K562 (cell line): ENCODE measurements around the gene MEGF11. TPM values are rescaled to one million over a fixed set of nuclear protein-coding genes. Genes with fewer than 3 reads are reported as not detected.

Source experiments
- ATAC-seq: fragments of 200-7000 bp; cut with Tn5 transposase; 3 replicates; pipeline ENCODE4 v1.9.1; 2020; ENCODE audit warnings: moderate library complexity
- BruUV-seq: library from RNA; stranded (reverse); fragments of 400-500 nt; replicated peaks from 2 replicates; lab custom pipeline; 2021; lab: Mats Ljungman, UMichigan
- CTCF ChIA-PET: fragments of 300-600 bp; formaldehyde crosslinking; extraction: SDS; loops from one replicate; lab custom pipeline; 2021; ENCODE audit warnings: low intra/inter-chr PET ratio; lab: Yijun Ruan, JAX
- POLR2A ChIA-PET: fragments of 300-600, 350-650 bp; sonication (Branson Sonifier 250); formaldehyde crosslinking; extraction: SDS; loops from one replicate; lab custom pipeline; 2021; ENCODE audit warnings: antibody characterized with exemption, inconsistent platforms; lab: Yijun Ruan, JAX
- DNase-seq, 4 experiments: peaks; one replicate each; pipeline versions ENCODE4 v3.0.0 to v3.0.0-alpha.2; 2011 to 2018; ENCODE audit warnings: low spot score in 3 of 4, mixed read lengths in 3 of 4; ENCODE audit errors: extremely low read depth in 1 of 4
- FAIRE-seq: peaks from 2 replicates; lab custom pipeline; 2011; peaks lifted over from hg19 to GRCh38; lab: Jason Lieb, UNC
- H2AFZ ChIP-seq: 2 replicates; pipeline ENCODE4 v1.6.0; 2011; ENCODE audit warnings: low read depth, low read length, control low read depth, inconsistent platforms
- H3K27ac ChIP-seq: fragments of 200-600 bp; 3 replicates; pipeline ENCODE4 v1.8.0; 2011; ENCODE audit warnings: low read depth, mild to moderate bottlenecking, control low read depth, inconsistent platforms, low read length, moderate library complexity, mixed read lengths; ENCODE audit errors: extremely low read depth
- H3K27me3 ChIP-seq, 2 experiments: fragments of 300-600 bp in 1 of 2; 2 replicates in 1 of 2; 3 replicates in 1 of 2; pipeline versions ENCODE4 v1.6.0 to v1.8.0; 2011; ENCODE audit warnings: inconsistent platforms in 2 of 2, low read length in 2 of 2, mild to moderate bottlenecking in 1 of 2, mixed read lengths in 1 of 2, moderate library complexity in 1 of 2; ENCODE audit not compliant: control insufficient read depth in 2 of 2, insufficient read depth in 2 of 2
- H3K36me3 ChIP-seq: fragments of 300-600 bp; 3 replicates; pipeline ENCODE4 v1.8.0; 2011; ENCODE audit warnings: mild to moderate bottlenecking, low read length, inconsistent platforms; ENCODE audit not compliant: control insufficient read depth, insufficient read depth
- H3K4me1 ChIP-seq, 2 experiments: fragments of 200-600 bp in 1 of 2; replicated peaks in 1 of 2; 2 replicates in 1 of 2; 3 replicates in 1 of 2; pipeline versions ENCODE4 v1.5.1 to v1.8.0; 2011; ENCODE audit warnings: inconsistent platforms in 2 of 2, low read length in 2 of 2, mild to moderate bottlenecking in 1 of 2, mixed read lengths in 1 of 2, moderate library complexity in 1 of 2; ENCODE audit not compliant: control insufficient read depth in 2 of 2, insufficient read depth in 2 of 2
- H3K4me2 ChIP-seq: 2 replicates; pipeline ENCODE4 v1.6.1; 2011; ENCODE audit warnings: low read length, control low read depth, inconsistent platforms, mixed read lengths; ENCODE audit not compliant: insufficient read depth
- H3K4me3 ChIP-seq: fragments of 200-600 bp; sonication (generic), shearing (Covaris generic); 2 replicates; pipeline ENCODE4 v1.5.1; 2016; ENCODE audit warnings: control low read depth, inconsistent platforms
- H3K79me2 ChIP-seq: fragments of 200-600 bp; 3 replicates; pipeline ENCODE4 v1.8.0; 2011; ENCODE audit warnings: low read length, inconsistent platforms; ENCODE audit not compliant: control insufficient read depth, insufficient read depth
- H3K9ac ChIP-seq, 2 experiments: 2 replicates each; pipeline versions ENCODE4 v1.6.0 to v1.6.1; 2011; ENCODE audit warnings: low read depth in 2 of 2, low read length in 2 of 2, control low read depth in 1 of 2, inconsistent platforms in 1 of 2, mild to moderate bottlenecking in 1 of 2, mixed read lengths in 1 of 2; ENCODE audit not compliant: insufficient read depth in 1 of 2
- H3K9me1 ChIP-seq: one replicate; pipeline ENCODE4 v1.6.0; 2011; ENCODE audit warnings: inconsistent platforms, mild to moderate bottlenecking, low read length, moderate library complexity; ENCODE audit not compliant: control insufficient read depth, insufficient read depth
- H3K9me3 ChIP-seq: replicated peaks from 2 replicates; pipeline ENCODE4 v1.5.1; 2011; ENCODE audit warnings: low read depth, low read length, inconsistent platforms; ENCODE audit not compliant: control insufficient read depth, insufficient read depth
- H4K20me1 ChIP-seq: replicated peaks from 2 replicates; pipeline ENCODE4 v1.6.1; 2011; ENCODE audit warnings: low read length, inconsistent platforms, mixed read lengths; ENCODE audit not compliant: control insufficient read depth, insufficient read depth
- CBFA2T2 ChIP-seq: fragments of 450-650 bp; conservative IDR thresholded peaks from 2 replicates; pipeline ENCODE4 v1.6.1; 2017; ENCODE audit warnings: mild to moderate bottlenecking
- CBX2 ChIP-seq: fragments of 200-600 bp; sonication (generic); IDR thresholded peaks from one replicate; pipeline ENCODE4 v1.6.1; 2012; ENCODE audit warnings: mild to moderate bottlenecking, low read length, inconsistent platforms; ENCODE audit not compliant: insufficient read depth, poor library complexity, severe bottlenecking
- CHD2 ChIP-seq: IDR thresholded peaks from 2 replicates; pipeline ENCODE4 v1.6.1; 2011; ENCODE audit warnings: low read depth, low read length
- CREB3L1 ChIP-seq: fragments of 450-650 bp; IDR thresholded peaks from 2 replicates; pipeline ENCODE4 v1.6.1; 2014; ENCODE audit warnings: low read depth, mild to moderate bottlenecking, moderate library complexity, borderline replicate concordance
- FOS ChIP-seq: IDR thresholded peaks from 3 replicates; pipeline ENCODE4 v1.6.1; 2011; ENCODE audit not compliant: insufficient read length; ENCODE audit errors: extremely low read depth
- HDAC6 ChIP-seq: IDR thresholded peaks from 2 replicates; pipeline ENCODE4 v1.6.1; 2012; ENCODE audit warnings: low read depth, mild to moderate bottlenecking, control low read depth, inconsistent platforms, low read length, moderate library complexity
- HOXB6 ChIP-seq: fragments of 250-450 bp; sonication (Bioruptor Pico); IDR thresholded peaks from 2 replicates; pipeline ENCODE4 v1.5.1; 2022; ENCODE audit warnings: mild to moderate bottlenecking, borderline replicate concordance
- NR2C2 ChIP-seq, 2 experiments: fragments of 200-800 bp in 1 of 2; sonication (Bioruptor generic) in 1 of 2; sonication (generic) in 1 of 2; formaldehyde crosslinking in 1 of 2; IDR thresholded peaks; 2 replicates each; pipeline versions ENCODE4 v1.6.1 to v1.8.0; 2016 to 2022; ENCODE audit warnings: mild to moderate bottlenecking in 1 of 2, missing compliant biosample characterization in 1 of 2, missing genetic modification characterization in 1 of 2, missing genetic modification reagents in 1 of 2
- SNAPC5 ChIP-seq: fragments of 250-450 bp; sonication (Bioruptor Pico); IDR thresholded peaks from 2 replicates; pipeline ENCODE4 v1.8.0; 2021; ENCODE audit warnings: moderate library complexity, mild to moderate bottlenecking, inconsistent platforms
- SOX6 ChIP-seq: fragments of 450-650 bp; IDR thresholded peaks from 2 replicates; pipeline ENCODE4 v1.6.1; 2014; ENCODE audit warnings: mild to moderate bottlenecking
- TAF1 ChIP-seq: IDR thresholded peaks from 2 replicates; pipeline ENCODE4 v1.6.1; 2011; ENCODE audit warnings: mild to moderate bottlenecking, low read length, moderate library complexity; ENCODE audit not compliant: insufficient read depth, control insufficient read depth, severe bottlenecking; ENCODE audit errors: extremely low read depth
- TAF15 ChIP-seq: fragments of 200-400 bp; formaldehyde crosslinking; IDR thresholded peaks from 2 replicates; pipeline ENCODE4 v1.6.1; 2017; ENCODE audit warnings: mild to moderate bottlenecking, low read depth, low read length, moderate library complexity
- TCF7L2 ChIP-seq: fragments of 150-350 bp; IDR thresholded peaks from 2 replicates; pipeline ENCODE4 v1.6.1; 2016; ENCODE audit warnings: low read depth, mild to moderate bottlenecking, low read length, moderate library complexity
- ZNF277 ChIP-seq: fragments of 250-450 bp; sonication (Bioruptor Pico); IDR thresholded peaks from 2 replicates; pipeline ENCODE4 v1.8.0; 2022; ENCODE audit warnings: inconsistent platforms, mild to moderate bottlenecking, moderate library complexity, borderline replicate concordance
- ZNF695 ChIP-seq: fragments of 450-650 bp; formaldehyde crosslinking; IDR thresholded peaks from 2 replicates; pipeline ENCODE4 v1.4.0; 2020; ENCODE audit warnings: mild to moderate bottlenecking, moderate library complexity
- WGBS: fragments of 100-300 bp; shearing (Covaris generic); methylation state at CpG from one replicate; pipeline ENCODE4 v1.1.6; 2016; ENCODE audit warnings: low coverage, mixed read lengths; ENCODE audit not compliant: insufficient coverage; ENCODE audit errors: missing lambda C conversion rate; 5-methylcytosine and 5-hydroxymethylcytosine counted together
- in situ Hi-C: fragments of 300-500 bp; cut with MboI; formaldehyde crosslinking; loops from 4 replicates; pipeline ENCODE4 v1.15.0; 2018; ENCODE audit warnings: inconsistent platforms, mixed read lengths
- intact Hi-C: fragments of 100-400 bp; cut with micrococcal nuclease; formaldehyde crosslinking; loops from 2 replicates; pipeline ENCODE4 v1.14.2; 2022
- polyA plus RNA-seq, 8 experiments: library from polyadenylated mRNA; depleted of rRNA in 4 of 8; stranded (reverse) in 5 of 8; unstranded in 3 of 8; fragments of >200 nt; fragmentation: Nextera tagmentation in 2 of 8; fragmentation: Illumina TruSeq in 1 of 8; extraction: Ambion mirVana in 2 of 8; extraction: Trizol in 1 of 8; gene quantifications; 2 replicates each; pipeline versions ENCODE4 v1.2.1 to v1.2.3, GENCODE V29; 2011 to 2014; ENCODE audit warnings: inconsistent platforms in 1 of 8, missing spikeins in 1 of 8
- total RNA-seq, 7 experiments: library from RNA; depleted of rRNA in 6 of 7; stranded (reverse); fragments of >200 nt in 6 of 7; fragmentation: Illumina TruSeq in 2 of 7; extraction: Trizol in 2 of 7; gene quantifications; 2 replicates each; pipeline versions ENCODE4 v1.2.1 to v1.2.3, GENCODE V29; 2011 to 2021; ENCODE audit warnings: low replicate concordance in 1 of 7
- TF ChIP-seq, protein P1 (sequence below): sonication (generic); formaldehyde crosslinking; IDR thresholded peaks from 2 replicates; pipeline ENCODE4 v1.8.1; 2022; ENCODE audit warnings: missing genetic modification reagents

Gene MEGF11
- total and polyA plus RNA-seq, 9 of the 15 experiments (the other 6 are each of a cell fraction or from before 2014, with no cell fraction given) = 0.06 to 0.23 (median 0.20) TPM; not detected in 6

GRCh38 chr15:66071921-66072295 is 181.6 kb downstream of the MEGF11 start (continued):
- TF ChIP-seq HOXB6 (CRISPR knock-in tag) = no peak
- no peak for TF ChIP-seq SNAPC5 (CRISPR knock-in tag)
- TF ChIP-seq TCF7L2 = no peak
- TF ChIP-seq, protein P1, sequence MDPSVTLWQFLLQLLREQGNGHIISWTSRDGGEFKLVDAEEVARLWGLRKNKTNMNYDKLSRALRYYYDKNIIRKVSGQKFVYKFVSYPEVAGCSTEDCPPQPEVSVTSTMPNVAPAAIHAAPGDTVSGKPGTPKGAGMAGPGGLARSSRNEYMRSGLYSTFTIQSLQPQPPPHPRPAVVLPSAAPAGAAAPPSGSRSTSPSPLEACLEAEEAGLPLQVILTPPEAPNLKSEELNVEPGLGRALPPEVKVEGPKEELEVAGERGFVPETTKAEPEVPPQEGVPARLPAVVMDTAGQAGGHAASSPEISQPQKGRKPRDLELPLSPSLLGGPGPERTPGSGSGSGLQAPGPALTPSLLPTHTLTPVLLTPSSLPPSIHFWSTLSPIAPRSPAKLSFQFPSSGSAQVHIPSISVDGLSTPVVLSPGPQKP = no peak

DNA sequence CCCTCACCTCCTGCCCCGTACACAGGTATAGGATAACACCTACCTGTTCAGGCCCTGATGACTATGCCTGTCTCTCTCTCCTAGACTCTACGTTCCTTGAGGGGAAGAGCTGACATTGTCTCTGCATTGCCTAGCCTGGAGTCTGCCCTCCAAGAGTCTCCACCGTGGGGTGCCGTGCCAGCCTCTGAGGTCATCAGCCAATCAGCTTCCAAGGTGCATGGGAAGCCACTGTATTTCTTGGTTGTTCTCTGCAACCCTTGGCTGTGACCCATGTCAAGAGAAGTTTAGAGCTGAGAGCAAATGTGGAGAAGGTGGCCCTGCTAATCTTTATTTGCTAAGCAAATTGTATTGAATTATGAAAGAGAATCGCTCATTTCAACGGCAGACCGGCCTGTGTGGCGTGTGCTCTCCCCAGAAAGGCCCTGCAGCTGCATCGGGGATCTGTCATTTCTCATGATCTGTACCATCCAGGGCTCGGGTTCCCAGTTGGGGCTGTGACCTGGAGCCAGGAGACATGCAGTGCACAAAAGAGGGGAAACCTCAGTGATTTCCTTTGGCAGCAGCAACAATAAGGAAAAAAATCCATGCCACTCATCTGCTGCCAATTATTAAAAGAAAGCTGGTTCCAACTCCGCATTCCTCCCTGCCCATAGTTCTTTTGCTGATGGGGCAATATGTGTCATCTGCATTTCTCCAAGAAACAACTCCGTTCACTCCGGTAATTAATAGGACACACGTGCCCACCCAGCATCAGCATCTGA is 182.2 kb downstream of the MEGF11 start:
- Histone ChIP-seq H3K9ac (no peak overlapping the region), H3K4me2 (no peak overlapping the region), H3K36me3 (no peaks in the 10 kb centered on the region), H3K79me2 (no peaks in the 10 kb centered on the region), H4K20me1 (0 out of 2 replicates have a peak, but pooled peaks cover 2% of the 10 kb centered on the region), H3K4me1 (no peaks in the 10 kb centered on the region), H2AFZ (no peak overlapping the region), H3K9me1 (no peaks in the 10 kb centered on the region), H3K27me3 (peaks cover 18 to 33% of the 10 kb centered on the region in 2 experiments), H3K4me3 (no peak overlapping the region), H3K9me3 (no peaks in the 10 kb centered on the region), H3K27ac (no peak overlapping the region)
- ChIA-PET POLR2A (interaction anchor here (1.2 kb wide), 1 partner anchor 9 kb away, joined by 3 read pairs; no protein-coding TSS in a partner anchor), CTCF (no interaction called here)
- DNase-seq (no peak), ATAC-seq (no peak), FAIRE-seq (no peak)
- in situ Hi-C loops (no loop called here), intact Hi-C loops (no loop called here)
- no TSS peak for BruUV-seq
- WGBS = 2% methylated on average over 14 of the region's 14 CpGs
- TF ChIP-seq TAF1 = no peak
- TF ChIP-seq ZNF695 (CRISPR knock-in tag) = no peak
- no peak for TF ChIP-seq CREB3L1
- no peak for TF ChIP-seq HDAC6
- TF ChIP-seq ZNF277 (CRISPR knock-in tag) = no peak
- TF ChIP-seq CBX2 = no peak
- TF ChIP-seq SOX6 = no peak
- TF ChIP-seq TAF15 = no peak
- no peak for TF ChIP-seq CHD2
- TF ChIP-seq CBFA2T2 = no peak
- TF ChIP-seq FOS = no peak
- no peak for TF ChIP-seq NR2C2 (CRISPR knock-in tag; IDR thresholded peaks at IDR 0.05)
- no peak for TF ChIP-seq NR2C2 (tag; IDR thresholded peaks at IDR 0.05)
